Ovary (tissue), 3 donors: ENCODE results near the gene SSBP2.

Experiments used
- CTCF ChIP-seq, 3 donors: fragments of 450-650 bp in 2 of 3; fragments of 200-600 bp in 1 of 3; IDR thresholded peaks; one replicate each; pipeline versions ENCODE4 v1.5.1 to v1.8.0; 2016 to 2022; ENCODE audit warnings: antibody characterized with exemption in 3 of 3, mild to moderate bottlenecking in 1 of 3
- POLR2A ChIP-seq: fragments of 450-650 bp; IDR thresholded peaks from one replicate; pipeline ENCODE4 v1.6.1; 2017; ENCODE audit warnings: antibody characterized with exemption, mild to moderate bottlenecking, moderate library complexity
- donor health status: DM: no; HTN: no; CAD: no.

- TF ChIP-seq POLR2A (no peak), CTCF (IDR thresholded peaks at IDR 0.05) (no peak)
Measured at GRCh38 chr5:81542242-81542641, 208.7 kb downstream of the SSBP2 start.
